ENCODE data around the gene NENF. TPM values are rescaled to one million over a fixed set of nuclear protein-coding genes. Genes with fewer than 3 reads are reported as not detected.
A peak's percentile ranks its signal among the peaks of the same experiment; 100 is the strongest.

Gene NENF
- total RNA-seq, 2 experiments from 2014 or later, result 30.8 to 34.1 TPM

DNA sequence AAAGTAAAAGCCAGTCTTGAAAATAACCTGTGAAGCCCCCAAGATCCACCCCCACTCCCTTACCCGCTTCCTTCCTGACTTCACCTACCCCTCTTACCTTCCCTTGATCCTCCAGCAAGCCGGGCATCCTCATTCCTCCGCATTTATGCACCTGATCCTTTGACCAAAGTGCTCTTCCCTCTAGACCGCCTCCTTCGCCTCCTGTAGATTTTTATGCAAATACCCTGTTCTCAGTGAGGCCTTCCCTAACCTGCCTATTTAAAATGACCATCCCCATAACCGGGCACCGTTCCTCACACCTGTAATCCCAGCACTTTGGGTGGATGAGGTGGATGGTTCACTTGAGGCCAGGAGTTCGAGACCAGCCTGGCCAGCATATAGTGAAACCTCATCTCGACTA, 1.1 kb upstream of the NENF start:
- peaks cover 2% of the 10 kb centered on the region for H3K36me3 Mint-ChIP-seq (ENCODE audit: low read depth)
- H3K9me3 Mint-ChIP-seq (ENCODE audit: low read depth), result no peaks in the 10 kb centered on the region
- no peak overlapping the region for H3K4me3 Mint-ChIP-seq
- intact Hi-C loops (cut with DNase I, micrococcal nuclease), result loop anchor here (1.0 to 2.0 kb wide), 6 partner anchors 17 to 757 kb away; partner anchors contain the start of genes DTL (in 2 of the 2), INTS7 (in 2 of the 2), PACC1 (in 2 of the 2) and FLVCR1 (in 1 of the 2)
- no peaks in the 10 kb centered on the region for H3K27me3 Mint-ChIP-seq
- H3K4me1 Mint-ChIP-seq, result peaks cover 32% of the 10 kb centered on the region
- ChIA-PET CTCF (interaction anchor here (1.0 kb wide), 2 partner anchors 10 to 182 kb away, joined by 3 to 4 read pairs; no protein-coding TSS in a partner anchor), POLR2A (interaction anchor here (0.6 to 1.2 kb wide), 2 partner anchors 17 to 139 kb away, joined by 3 to 4 read pairs; partner anchors contain the start of gene PACC1)
- ATAC-seq, result no peak
- no peak for DNase-seq
- no peak overlapping the region for H3K27ac Mint-ChIP-seq

DNA sequence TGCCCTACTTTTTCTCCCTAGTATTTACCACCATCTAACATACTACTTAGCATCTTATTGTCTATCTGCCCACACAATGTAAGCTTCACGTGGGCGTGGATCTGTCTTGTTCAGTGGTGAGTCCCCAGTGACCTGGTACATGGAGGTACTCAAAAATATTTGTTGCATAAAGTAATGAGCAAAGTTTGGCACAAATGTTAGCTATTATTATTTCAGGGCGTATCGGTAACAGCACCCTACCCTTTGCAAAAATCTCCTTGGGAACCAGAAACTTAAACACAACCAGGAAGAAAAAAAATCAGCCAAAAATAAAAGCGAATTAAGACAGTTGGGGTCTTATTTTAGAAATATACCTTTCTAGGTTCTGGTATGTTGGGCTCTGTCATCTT, 454 bp upstream of the NENF start:
- POLR2A ChIA-PET, result interaction anchor here (0.6 to 1.2 kb wide), 2 partner anchors 18 to 140 kb away, joined by 3 to 4 read pairs; partner anchors contain the start of gene PACC1

DNA sequence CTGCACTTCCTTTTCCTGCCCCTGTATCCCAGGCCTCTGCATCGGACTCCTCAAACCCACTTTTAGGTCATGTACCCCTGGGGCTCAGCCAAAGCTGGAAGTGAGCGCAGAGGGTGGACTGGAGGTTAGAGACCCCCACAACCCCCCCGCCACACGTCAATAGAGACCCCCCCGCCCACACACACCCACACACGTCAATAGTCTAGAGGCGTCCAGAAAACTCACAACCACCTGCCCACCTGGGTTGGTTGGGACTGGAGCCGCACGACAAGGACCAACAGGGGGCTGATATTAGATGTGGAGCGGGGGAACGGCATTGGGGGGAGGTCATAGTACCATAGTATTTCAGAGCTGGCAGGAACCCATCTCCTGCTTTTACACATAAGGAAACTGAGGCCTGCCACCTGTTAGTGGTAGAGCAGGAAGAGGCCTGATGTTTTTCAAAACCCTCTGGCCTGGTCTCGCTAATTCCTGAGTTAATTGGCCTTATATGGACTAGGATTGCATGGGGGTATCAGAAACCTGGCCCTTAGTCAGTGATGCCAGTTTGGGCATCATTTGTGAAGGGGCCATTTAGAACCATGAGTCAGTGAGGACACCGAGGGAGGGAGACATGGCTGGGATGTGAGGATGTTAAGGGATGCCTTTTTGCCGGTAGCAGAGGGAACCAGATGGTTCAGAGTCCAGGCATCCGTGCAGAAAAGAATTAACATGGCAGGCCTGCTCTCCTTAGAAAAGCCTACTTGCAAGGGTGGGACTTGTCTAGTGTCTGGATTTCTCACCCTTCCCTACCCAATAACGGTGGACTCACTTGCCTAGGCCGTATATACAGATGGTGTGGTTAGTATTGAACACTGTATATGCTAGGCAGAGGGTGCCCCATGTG, 1.1 kb downstream of the NENF start:
- Mint-ChIP-seq H3K27me3 (no peaks in the 10 kb centered on the region), H3K4me1 (peaks cover 39% of the 10 kb centered on the region), H3K36me3 (ENCODE audit: low read depth) (peaks cover 2% of the 10 kb centered on the region), H3K9me3 (ENCODE audit: low read depth) (no peaks in the 10 kb centered on the region), H3K4me3 (peak overlapping the region; percentile 75), H3K27ac (no peak overlapping the region)
- intact Hi-C loops (cut with DNase I, micrococcal nuclease), result loop anchor here (2.0 kb wide), 3 partner anchors 399 to 759 kb away; partner anchors contain the start of genes DTL (in 1 of the 2), FLVCR1 (in 1 of the 2), INTS7 (in 1 of the 2) and NEK2 (in 1 of the 2)
- CTCF ChIA-PET, result interaction anchor here (0.6 to 1.0 kb wide), 2 partner anchors 22 to 427 kb away, joined by 3 to 4 read pairs; no protein-coding TSS in a partner anchor
- ATAC-seq (no peak), DNase-seq (peak; percentile 11)
- POLR2A ChIA-PET, result no interaction called here

More for the DNA sequence above, 454 bp upstream of the NENF start:
- H3K4me1 Mint-ChIP-seq, result peaks cover 34% of the 10 kb centered on the region
- H3K27ac Mint-ChIP-seq, result peak overlapping the region; percentile 56
- CTCF ChIA-PET, result interaction anchor here (1.0 kb wide), 3 partner anchors 10 to 428 kb away, joined by 3 to 4 read pairs (median 3); no protein-coding TSS in a partner anchor
- peaks cover 2% of the 10 kb centered on the region for H3K36me3 Mint-ChIP-seq (ENCODE audit: low read depth)
- intact Hi-C loops (cut with DNase I, micrococcal nuclease), result loop anchor here (1.0 to 2.0 kb wide), 6 partner anchors 18 to 757 kb away; partner anchors contain the start of genes DTL (in 2 of the 2), INTS7 (in 2 of the 2), PACC1 (in 2 of the 2) and FLVCR1 (in 1 of the 2)
- DNase-seq, result peak; percentile 12
- ATAC-seq, result no peak
- no peaks in the 10 kb centered on the region for H3K9me3 Mint-ChIP-seq (ENCODE audit: low read depth)
- H3K27me3 Mint-ChIP-seq, result no peaks in the 10 kb centered on the region
- H3K4me3 Mint-ChIP-seq, result peak overlapping the region; percentile 70

DNA sequence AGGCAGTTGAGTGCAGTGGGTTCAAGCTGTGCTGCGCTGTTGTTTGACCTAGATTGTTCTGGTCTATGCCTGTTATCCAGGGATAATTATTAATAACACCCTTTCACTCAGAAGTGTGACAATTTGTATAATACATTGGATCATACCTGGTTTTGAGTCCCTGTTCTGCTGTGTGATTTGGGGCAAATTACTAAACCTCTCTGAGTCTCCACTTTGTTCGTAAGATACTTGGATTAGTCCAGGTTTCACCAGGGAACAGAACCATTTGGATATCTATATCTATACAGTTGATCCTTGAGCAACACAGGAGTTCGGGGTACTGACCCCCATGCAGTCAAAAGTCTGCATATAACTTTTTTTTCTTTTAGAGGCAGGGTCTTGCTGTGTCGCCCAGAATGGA, 2.3 kb downstream of the NENF start:
- intact Hi-C loops (cut with DNase I, micrococcal nuclease), result no loop called here
- CTCF ChIA-PET, result interaction anchor here (0.6 kb wide), 1 partner anchor 23 kb away, joined by 3 read pairs; no protein-coding TSS in a partner anchor
- POLR2A ChIA-PET, result no interaction called here
- H3K9me3 Mint-ChIP-seq (ENCODE audit: low read depth), result no peaks in the 10 kb centered on the region
- peaks cover 39% of the 10 kb centered on the region for H3K4me1 Mint-ChIP-seq
- H3K36me3 Mint-ChIP-seq (ENCODE audit: low read depth), result peaks cover 2% of the 10 kb centered on the region
- H3K4me3 Mint-ChIP-seq, result no peak overlapping the region
- DNase-seq (no peak), ATAC-seq (no peak)
- H3K27me3 Mint-ChIP-seq, result no peaks in the 10 kb centered on the region
- H3K27ac Mint-ChIP-seq, result no peak overlapping the region

DNA sequence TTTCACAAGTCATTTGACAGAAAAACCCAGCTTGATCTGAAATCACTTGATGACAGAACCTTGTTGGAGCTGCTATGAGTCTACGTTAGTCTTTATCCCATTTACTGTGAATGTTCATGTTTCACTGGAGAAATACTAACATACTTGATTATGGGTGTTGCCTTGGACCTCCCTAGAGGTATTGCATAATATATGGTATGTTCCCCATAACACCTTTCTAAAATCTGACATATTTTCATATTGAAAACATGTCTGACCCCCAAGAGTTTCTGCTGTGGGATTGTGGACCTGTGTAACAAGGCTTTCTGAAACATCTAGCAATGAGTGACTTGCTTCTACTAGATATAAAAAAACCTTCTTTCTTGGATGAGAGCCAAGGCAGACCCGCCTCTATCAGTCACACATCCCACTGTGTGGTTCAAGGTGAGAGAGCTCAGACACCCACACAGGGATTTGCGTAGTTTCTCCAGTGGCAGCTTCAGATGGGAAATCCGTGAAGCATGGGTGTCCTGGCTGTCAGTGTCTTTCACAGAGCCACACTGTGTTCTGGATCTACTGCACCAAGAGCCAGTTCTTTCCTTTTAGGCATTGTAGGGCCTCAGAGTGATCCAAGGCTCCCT, 4.6 kb downstream of the NENF start:
- ATAC-seq (no peak), DNase-seq (peak; percentile 21)
- no peak overlapping the region for H3K27ac Mint-ChIP-seq
- H3K27me3 Mint-ChIP-seq, result no peaks in the 10 kb centered on the region
- peaks cover 24% of the 10 kb centered on the region for H3K4me1 Mint-ChIP-seq
- ChIA-PET POLR2A (no interaction called here), CTCF (interaction anchor here (0.5 to 2.4 kb wide), 7 partner anchors 11 to 755 kb away, joined by 3 to 15 read pairs (median 3); no protein-coding TSS in a partner anchor)
- peaks cover 4% of the 10 kb centered on the region for H3K36me3 Mint-ChIP-seq (ENCODE audit: low read depth)
- H3K9me3 Mint-ChIP-seq (ENCODE audit: low read depth), result no peaks in the 10 kb centered on the region
- intact Hi-C loops (cut with DNase I, micrococcal nuclease), result no loop called here
- H3K4me3 Mint-ChIP-seq, result no peak overlapping the region

DNA sequence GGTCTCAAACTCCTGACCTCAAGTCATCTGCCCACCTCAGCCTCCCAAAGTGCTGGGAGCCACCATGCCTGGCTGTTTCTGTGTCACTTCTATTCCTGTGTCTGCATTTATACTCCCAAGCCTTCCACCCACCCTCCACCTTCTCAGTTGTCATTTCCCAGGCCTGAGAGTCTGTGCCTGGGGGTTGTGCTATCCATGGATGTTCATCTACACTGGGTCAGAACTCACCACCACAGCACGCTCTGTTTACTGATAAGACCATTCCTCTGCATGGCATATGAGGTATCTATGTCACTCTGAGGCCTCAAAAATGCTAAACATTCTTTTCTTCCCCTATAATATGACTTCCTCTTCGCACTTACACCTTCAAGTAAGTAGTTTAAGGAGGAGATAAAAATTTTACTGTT, 6.1 kb downstream of the NENF start:
- ATAC-seq (no peak), DNase-seq (no peak)
- H3K4me1 Mint-ChIP-seq, result peaks cover 15% of the 10 kb centered on the region
- H3K27ac Mint-ChIP-seq, result no peak overlapping the region
- ChIA-PET CTCF (interaction anchor here (1.2 to 1.7 kb wide), 2 partner anchors 30 to 38 kb away, joined by 3 read pairs; no protein-coding TSS in a partner anchor), POLR2A (no interaction called here)
- peaks cover 6% of the 10 kb centered on the region for H3K36me3 Mint-ChIP-seq (ENCODE audit: low read depth)
- H3K27me3 Mint-ChIP-seq, result no peaks in the 10 kb centered on the region
- no peaks in the 10 kb centered on the region for H3K9me3 Mint-ChIP-seq (ENCODE audit: low read depth)
- H3K4me3 Mint-ChIP-seq, result no peak overlapping the region
- intact Hi-C loops (cut with DNase I, micrococcal nuclease), result no loop called here

DNA sequence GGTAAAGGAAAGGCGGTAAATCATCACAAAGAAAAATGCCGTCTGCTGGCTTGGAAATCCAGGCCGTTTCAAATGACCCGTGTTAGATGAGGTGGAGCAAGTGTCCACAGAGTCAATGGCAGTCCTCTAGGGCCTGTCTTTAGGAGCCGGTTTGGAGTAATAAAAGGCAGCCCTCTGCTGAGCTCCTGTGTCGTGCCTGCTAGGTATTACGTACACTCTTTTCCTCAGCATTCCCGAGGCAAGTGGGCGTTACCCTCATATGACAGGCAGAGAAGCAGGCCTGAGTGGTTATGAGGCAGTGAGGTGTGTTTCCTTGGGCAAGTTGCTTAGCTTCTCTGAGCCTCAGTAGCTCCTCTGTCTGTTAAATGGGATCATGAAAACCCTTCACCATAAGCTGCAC, 7.7 kb downstream of the NENF start:
- no peak overlapping the region for H3K27ac Mint-ChIP-seq
- H3K27me3 Mint-ChIP-seq, result no peaks in the 10 kb centered on the region
- ChIA-PET CTCF (interaction anchor here (1.2 to 1.4 kb wide), 2 partner anchors 15 to 17 kb away, joined by 6 to 9 read pairs; no protein-coding TSS in a partner anchor), POLR2A (no interaction called here)
- no peak overlapping the region for H3K4me3 Mint-ChIP-seq
- H3K4me1 Mint-ChIP-seq, result peaks cover 7% of the 10 kb centered on the region
- intact Hi-C loops (cut with DNase I, micrococcal nuclease), result no loop called here
- DNase-seq, result no peak
- no peaks in the 10 kb centered on the region for H3K9me3 Mint-ChIP-seq (ENCODE audit: low read depth)
- peaks cover 12% of the 10 kb centered on the region for H3K36me3 Mint-ChIP-seq (ENCODE audit: low read depth)
- ATAC-seq, result no peak

DNA sequence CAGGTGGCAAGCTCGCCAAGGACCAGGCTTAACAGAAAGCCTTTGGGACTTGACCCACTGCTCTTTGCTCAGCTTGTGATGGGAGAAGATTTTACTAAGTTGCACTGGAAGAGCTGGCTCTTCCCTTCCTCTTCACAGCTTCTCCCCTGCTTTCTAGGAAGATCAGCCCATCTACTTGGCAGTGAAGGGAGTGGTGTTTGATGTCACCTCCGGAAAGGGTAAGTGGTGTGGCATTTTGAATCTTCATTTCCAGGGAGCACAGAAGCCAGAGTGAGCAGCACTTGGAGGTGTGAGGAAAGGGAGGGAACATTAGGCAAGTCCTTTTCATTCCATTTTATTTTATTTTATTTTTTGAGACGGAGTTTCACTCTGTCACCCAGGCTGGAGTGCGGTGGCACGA, 9.7 kb downstream of the NENF start:
- Mint-ChIP-seq H3K27me3 (no peaks in the 10 kb centered on the region), H3K27ac (no peak overlapping the region), H3K9me3 (ENCODE audit: low read depth) (no peaks in the 10 kb centered on the region), H3K4me3 (no peak overlapping the region), H3K36me3 (ENCODE audit: low read depth) (peaks cover 12% of the 10 kb centered on the region), H3K4me1 (peaks cover 4% of the 10 kb centered on the region)
- no peak for DNase-seq
- ChIA-PET POLR2A (no interaction called here), CTCF (interaction anchor here (1.0 kb wide), 2 partner anchors 14 to 15 kb away, joined by 3 to 4 read pairs; no protein-coding TSS in a partner anchor)
- no peak for ATAC-seq
- intact Hi-C loops (cut with DNase I, micrococcal nuclease), result no loop called here

DNA sequence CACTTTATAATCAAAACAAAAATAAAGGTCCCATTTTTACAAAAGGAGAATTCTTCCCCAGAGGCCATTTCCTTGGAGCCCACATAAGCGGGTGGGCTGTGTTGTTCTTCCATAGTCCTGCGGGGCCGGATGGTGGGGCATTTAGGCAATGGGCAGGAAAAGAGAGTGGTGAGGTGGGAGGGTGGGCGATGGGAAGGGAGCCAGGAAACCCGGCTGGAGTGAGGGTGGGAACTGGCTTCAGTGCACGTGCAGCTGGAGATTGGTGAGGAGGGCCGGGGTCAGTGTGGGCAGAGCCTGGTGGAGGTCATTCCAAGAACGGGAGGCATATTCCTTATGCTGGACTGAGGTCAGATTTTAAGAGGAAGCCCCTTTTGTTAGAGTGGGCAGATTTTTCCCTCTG, 13.6 kb downstream of the NENF start:
- no peaks in the 10 kb centered on the region for H3K9me3 Mint-ChIP-seq (ENCODE audit: low read depth)
- no peaks in the 10 kb centered on the region for H3K27me3 Mint-ChIP-seq
- ATAC-seq (no peak), DNase-seq (no peak)
- H3K4me1 Mint-ChIP-seq, result no peaks in the 10 kb centered on the region
- CTCF ChIA-PET, result interaction anchor here (0.9 kb wide), 1 partner anchor 9 kb away, joined by 3 read pairs; no protein-coding TSS in a partner anchor
- peaks cover 12% of the 10 kb centered on the region for H3K36me3 Mint-ChIP-seq (ENCODE audit: low read depth)
- intact Hi-C loops (cut with DNase I, micrococcal nuclease), result no loop called here
- POLR2A ChIA-PET, result no interaction called here
- H3K4me3 Mint-ChIP-seq, result no peak overlapping the region
- no peak overlapping the region for H3K27ac Mint-ChIP-seq

DNA sequence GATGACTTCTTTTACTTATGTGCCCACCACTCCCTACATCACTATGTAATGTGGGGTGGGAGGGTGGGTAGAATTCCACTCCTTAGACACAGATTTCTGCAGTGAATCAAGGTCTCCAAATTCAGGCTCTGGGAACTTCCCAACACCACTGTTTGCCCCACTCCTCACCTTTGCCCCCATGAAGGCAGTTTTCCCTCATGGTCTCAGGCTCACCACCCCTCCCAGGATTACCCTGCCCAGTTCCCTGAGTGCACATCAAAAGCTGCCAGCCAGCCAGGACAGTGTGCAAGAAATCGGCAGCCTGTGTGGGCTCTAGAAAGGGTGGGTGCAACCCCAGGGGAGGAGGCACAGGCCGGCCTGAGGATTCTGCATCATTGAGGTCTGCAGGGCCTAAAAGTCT, 14.8 kb downstream of the NENF start:
- H3K27me3 Mint-ChIP-seq, result no peaks in the 10 kb centered on the region
- no peak for ATAC-seq
- peaks cover 8% of the 10 kb centered on the region for H3K36me3 Mint-ChIP-seq (ENCODE audit: low read depth)
- H3K9me3 Mint-ChIP-seq (ENCODE audit: low read depth), result no peaks in the 10 kb centered on the region
- no peak overlapping the region for H3K4me3 Mint-ChIP-seq
- H3K4me1 Mint-ChIP-seq, result no peaks in the 10 kb centered on the region
- no peak for DNase-seq
- POLR2A ChIA-PET, result no interaction called here
- intact Hi-C loops (cut with DNase I, micrococcal nuclease), result no loop called here
- no peak overlapping the region for H3K27ac Mint-ChIP-seq
- CTCF ChIA-PET, result interaction anchor here (0.8 kb wide), 1 partner anchor 9 kb away, joined by 6 read pairs; no protein-coding TSS in a partner anchor

DNA sequence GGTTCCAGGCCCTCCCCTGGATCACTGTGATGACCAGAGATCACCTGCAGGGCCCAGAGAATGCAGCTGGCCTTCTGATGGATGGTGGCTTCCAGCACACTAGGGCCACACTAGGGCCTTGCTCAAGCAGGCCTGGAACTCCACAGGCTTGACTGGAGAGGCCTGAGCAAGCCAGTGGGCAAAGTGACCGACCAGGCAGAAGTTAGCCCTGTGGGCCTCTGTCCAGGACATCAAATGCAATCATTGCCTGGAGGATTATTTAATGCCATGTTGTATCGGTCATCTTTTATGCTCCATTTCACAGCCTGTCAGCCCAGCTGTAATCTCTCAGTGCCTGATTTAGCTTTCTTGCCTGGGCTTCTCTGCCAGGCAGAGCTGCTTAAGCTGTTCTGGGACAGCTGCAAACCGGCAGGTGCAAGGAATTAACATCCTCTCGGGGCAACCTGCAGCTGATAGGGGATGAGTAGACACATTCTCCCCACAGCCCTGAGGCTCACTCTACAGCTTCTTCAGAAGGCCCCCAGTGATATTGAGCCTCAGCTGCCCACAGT, 17.7 kb downstream of the NENF start:
- no peak overlapping the region for H3K4me3 Mint-ChIP-seq
- no peaks in the 10 kb centered on the region for H3K4me1 Mint-ChIP-seq
- DNase-seq (no peak), ATAC-seq (no peak)
- no peaks in the 10 kb centered on the region for H3K27me3 Mint-ChIP-seq
- POLR2A ChIA-PET, result no interaction called here
- no peak overlapping the region for H3K27ac Mint-ChIP-seq
- no peaks in the 10 kb centered on the region for H3K36me3 Mint-ChIP-seq (ENCODE audit: low read depth)
- CTCF ChIA-PET, result interaction anchor here (0.6 to 1.0 kb wide), 3 partner anchors 175 to 701 kb away, joined by 3 to 4 read pairs (median 3); no protein-coding TSS in a partner anchor
- intact Hi-C loops (cut with DNase I, micrococcal nuclease), result loop anchor here in 1 of 2 experiments (10.0 kb wide), 2 partner anchors 86 to 544 kb away; no protein-coding TSS in a partner anchor
- no peaks in the 10 kb centered on the region for H3K9me3 Mint-ChIP-seq (ENCODE audit: low read depth)
